HUES48 (cell line): Measurements from ENCODE around the gene ZNF219.

Source experiments
- H3K27ac ChIP-seq: one replicate; pipeline ENCODE4 v1.7.0; 2013; ENCODE audit warnings: low read depth, low read length, inconsistent platforms
- H3K27me3 ChIP-seq: 2 replicates; pipeline ENCODE4 v1.6.1; 2013; ENCODE audit warnings: mild to moderate bottlenecking, low read length; ENCODE audit not compliant: control insufficient read depth, insufficient read depth
- H3K36me3 ChIP-seq: 2 replicates; pipeline ENCODE4 v1.6.1; 2013; ENCODE audit warnings: low read length; ENCODE audit not compliant: control insufficient read depth, insufficient read depth
- H3K4me1 ChIP-seq: 2 replicates; pipeline ENCODE4 v1.6.1; 2013; ENCODE audit warnings: mild to moderate bottlenecking, low read length; ENCODE audit not compliant: control insufficient read depth, insufficient read depth
- H3K4me3 ChIP-seq: 2 replicates; pipeline ENCODE4 v1.5.1; 2013; ENCODE audit warnings: mild to moderate bottlenecking, low read depth, low read length
- H3K9ac ChIP-seq: 2 replicates; pipeline ENCODE4 v1.6.1; 2013; ENCODE audit warnings: mild to moderate bottlenecking, low read depth, low read length, moderate library complexity
- H3K9me3 ChIP-seq: 2 replicates; pipeline ENCODE4 v1.6.1; 2013; ENCODE audit warnings: low read length; ENCODE audit not compliant: control insufficient read depth, insufficient read depth

ZNF219 gene

GRCh38 chr14:21084396-21084795 lies 14.1 kb downstream of the ZNF219 start:
- no peaks in the 10 kb centered on the region for H3K9me3 ChIP-seq
- no peak overlapping the region for H3K4me3 ChIP-seq
- H3K36me3 ChIP-seq = peaks cover 84% of the 10 kb centered on the region
- no peaks in the 10 kb centered on the region for H3K27me3 ChIP-seq
- H3K4me1 ChIP-seq = no peaks in the 10 kb centered on the region
- H3K9ac ChIP-seq = no peak overlapping the region
- H3K27ac ChIP-seq = no peak overlapping the region

- Histone ChIP-seq H3K27ac (no peak overlapping the region), H3K4me3 (no peak overlapping the region), H3K36me3 (peaks cover 84% of the 10 kb centered on the region), H3K9me3 (no peaks in the 10 kb centered on the region), H3K9ac (no peak overlapping the region), H3K4me1 (no peaks in the 10 kb centered on the region), H3K27me3 (no peaks in the 10 kb centered on the region)
Measured at GRCh38 chr14:21083565-21084325, 14.7 kb downstream of the ZNF219 start.

GRCh38 chr14:21081521-21082142 lies 16.8 kb downstream of the ZNF219 start:
- H3K4me1 ChIP-seq = no peaks in the 10 kb centered on the region
- H3K27me3 ChIP-seq = no peaks in the 10 kb centered on the region
- peaks cover 91% of the 10 kb centered on the region for H3K36me3 ChIP-seq
- H3K9ac ChIP-seq = no peak overlapping the region
- no peaks in the 10 kb centered on the region for H3K9me3 ChIP-seq
- no peak overlapping the region for H3K27ac ChIP-seq
- H3K4me3 ChIP-seq = no peak overlapping the region

DNA sequence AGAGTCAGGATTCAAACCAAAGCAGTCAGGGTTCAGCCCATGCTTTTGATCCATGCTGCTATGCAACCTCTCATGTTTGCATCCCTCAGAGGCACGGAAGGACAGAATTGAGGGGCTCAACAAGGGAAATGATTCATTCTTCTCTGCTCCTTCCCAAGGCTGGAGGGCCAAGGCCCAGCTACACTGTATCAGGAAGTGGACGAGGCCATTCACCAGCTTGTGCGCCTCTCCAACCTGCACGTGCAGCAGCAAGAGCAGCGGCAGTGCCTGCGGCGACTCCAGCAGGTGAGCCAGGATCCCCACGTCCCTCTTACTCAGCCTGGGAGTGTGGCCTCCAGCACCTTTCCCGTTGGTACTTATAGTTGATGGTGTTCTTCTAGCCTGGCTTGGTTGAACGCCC lies 19.7 kb downstream of the ZNF219 start:
- Histone ChIP-seq H3K9me3 (no peaks in the 10 kb centered on the region), H3K4me1 (no peaks in the 10 kb centered on the region), H3K9ac (no peak overlapping the region), H3K4me3 (no peak overlapping the region), H3K27ac (no peak overlapping the region), H3K27me3 (no peaks in the 10 kb centered on the region), H3K36me3 (peaks cover 91% of the 10 kb centered on the region)

- Histone ChIP-seq H3K4me3 (no peak overlapping the region), H3K9me3 (no peaks in the 10 kb centered on the region), H3K36me3 (peaks cover 95% of the 10 kb centered on the region), H3K9ac (no peak overlapping the region), H3K27ac (no peak overlapping the region), H3K4me1 (no peaks in the 10 kb centered on the region), H3K27me3 (no peaks in the 10 kb centered on the region)
Measured at GRCh38 chr14:21078287-21078686, 20.2 kb downstream of the ZNF219 start.

DNA sequence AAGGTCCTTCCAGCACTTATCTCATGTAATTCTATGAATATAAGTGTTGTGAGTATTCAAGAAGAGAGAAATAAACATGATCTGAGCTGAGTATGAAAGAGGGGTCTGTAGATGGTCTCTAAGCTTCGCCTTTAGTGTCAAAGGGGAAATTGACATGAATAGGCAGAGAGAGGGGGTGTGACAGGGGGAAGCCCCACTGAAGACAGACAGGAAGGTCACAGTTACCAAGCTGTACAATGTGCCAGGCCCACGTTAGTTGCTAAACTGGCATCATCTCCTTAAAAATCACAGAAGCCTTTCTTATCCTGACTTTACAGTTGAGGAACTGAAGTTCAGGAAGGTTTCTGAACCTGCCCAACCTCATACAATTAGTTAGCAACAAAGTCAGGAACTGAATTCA lies 20.8 kb downstream of the ZNF219 start:
- no peak overlapping the region for H3K9ac ChIP-seq
- H3K4me1 ChIP-seq = peaks cover under 1% of the 10 kb centered on the region; the same call in 1 of the 2 replicates
- H3K4me3 ChIP-seq = no peak overlapping the region
- H3K27me3 ChIP-seq = no peaks in the 10 kb centered on the region
- peaks cover 97% of the 10 kb centered on the region for H3K36me3 ChIP-seq
- no peaks in the 10 kb centered on the region for H3K9me3 ChIP-seq
- no peak overlapping the region for H3K27ac ChIP-seq

DNA sequence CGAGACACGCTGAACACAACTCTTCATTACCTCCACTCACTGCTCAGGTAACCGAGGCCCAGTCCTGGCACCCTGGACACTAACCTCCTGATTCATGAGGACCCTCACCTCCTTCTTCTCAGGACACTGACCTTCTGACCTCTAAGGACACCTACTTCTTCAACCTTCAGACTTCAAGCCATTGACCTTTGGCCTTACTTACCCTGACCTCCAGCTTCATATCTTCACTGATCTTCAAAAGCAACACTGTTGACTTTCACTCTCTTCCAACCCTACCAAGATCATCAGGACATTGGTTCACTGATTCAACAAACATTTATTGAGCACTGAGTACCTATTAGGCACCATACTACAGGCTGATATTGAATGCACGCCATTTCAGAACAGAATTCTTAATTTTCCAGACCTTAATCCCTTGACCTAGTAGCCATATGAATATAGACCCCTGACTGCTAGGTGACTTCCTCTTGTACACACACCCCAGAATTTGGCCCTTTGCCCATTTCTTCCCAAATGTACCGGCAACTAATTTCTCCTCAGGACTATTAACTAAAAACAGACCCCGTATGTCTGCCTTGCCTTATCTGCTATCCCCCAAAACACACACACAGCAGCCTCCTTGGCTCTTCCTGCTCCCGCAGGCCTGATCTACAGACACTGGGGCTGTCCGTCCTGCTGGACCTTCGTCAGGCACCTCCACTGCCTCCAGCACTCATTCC lies 22.6 kb downstream of the ZNF219 start:
- Histone ChIP-seq H3K9ac (no peak overlapping the region), H3K9me3 (no peaks in the 10 kb centered on the region), H3K36me3 (peaks cover 81% of the 10 kb centered on the region), H3K27me3 (no peaks in the 10 kb centered on the region), H3K4me3 (no peak overlapping the region), H3K27ac (no peak overlapping the region), H3K4me1 (peaks cover 10% of the 10 kb centered on the region)

- peaks cover 10% of the 10 kb centered on the region for H3K4me1 ChIP-seq
- H3K4me3 ChIP-seq = no peak overlapping the region
- no peak overlapping the region for H3K27ac ChIP-seq
- H3K9ac ChIP-seq = no peak overlapping the region
- H3K36me3 ChIP-seq = peaks cover 70% of the 10 kb centered on the region
- H3K9me3 ChIP-seq = no peaks in the 10 kb centered on the region
- no peaks in the 10 kb centered on the region for H3K27me3 ChIP-seq
Measured at GRCh38 chr14:21074398-21075272, 23.8 kb downstream of the ZNF219 start.

DNA sequence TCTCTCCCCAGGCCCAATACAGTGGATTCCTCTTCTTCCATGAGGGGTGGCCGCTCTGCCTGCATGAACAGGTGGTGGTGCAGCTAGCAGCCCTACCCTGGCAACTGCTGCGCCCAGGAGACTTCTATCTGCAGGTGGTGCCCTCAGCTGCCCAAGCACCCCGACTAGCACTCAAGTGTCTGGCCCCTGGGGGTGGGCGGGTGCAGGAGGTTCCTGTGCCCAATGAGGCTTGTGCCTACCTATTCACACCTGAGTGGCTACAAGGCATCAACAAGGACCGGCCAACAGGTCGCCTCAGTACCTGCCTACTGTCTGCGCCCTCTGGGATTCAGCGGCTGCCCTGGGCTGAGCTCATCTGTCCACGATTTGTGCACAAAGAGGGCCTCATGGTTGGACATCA lies 24.5 kb downstream of the ZNF219 start:
- 0 out of 2 replicates have a peak, but pooled peaks cover under 1% of the 10 kb centered on the region for H3K27me3 ChIP-seq
- no peak overlapping the region for H3K9ac ChIP-seq
- H3K9me3 ChIP-seq = no peaks in the 10 kb centered on the region
- peaks cover 63% of the 10 kb centered on the region for H3K36me3 ChIP-seq
- H3K27ac ChIP-seq = no peak overlapping the region
- H3K4me1 ChIP-seq = peaks cover 10% of the 10 kb centered on the region
- H3K4me3 ChIP-seq = no peak overlapping the region

DNA sequence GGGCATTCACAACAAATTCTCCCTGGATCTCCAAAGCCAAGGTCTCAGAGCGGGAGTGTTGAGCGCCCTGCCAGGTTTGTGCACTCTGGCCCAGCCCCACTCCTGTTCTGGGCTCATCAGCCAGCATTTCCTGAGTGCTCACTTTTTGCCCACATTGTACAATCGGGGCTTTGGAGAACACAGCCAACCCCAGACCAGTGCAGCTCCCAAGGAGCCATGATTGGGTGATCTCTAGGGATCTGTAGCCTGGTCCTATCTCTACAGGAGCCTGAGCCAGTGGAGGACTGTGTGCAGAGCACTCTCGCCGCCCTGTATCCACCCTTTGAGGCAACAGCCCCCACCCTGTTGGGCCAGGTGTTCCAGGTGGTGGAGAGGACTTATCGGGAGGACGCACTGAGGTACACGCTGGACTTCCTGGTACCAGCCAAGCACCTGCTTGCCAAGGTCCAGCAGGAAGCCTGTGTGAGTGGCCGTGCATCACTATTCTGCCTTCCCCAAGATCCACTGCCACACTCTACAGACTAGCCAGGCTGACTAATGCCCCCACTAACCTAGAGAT lies 25.6 kb downstream of the ZNF219 start:
- no peak overlapping the region for H3K9ac ChIP-seq
- no peak overlapping the region for H3K27ac ChIP-seq
- peaks cover 9% of the 10 kb centered on the region; the same call in 1 of the 2 replicates for H3K27me3 ChIP-seq

More for the DNA sequence above, 25.6 kb downstream of the ZNF219 start:
- Histone ChIP-seq H3K9me3 (no peaks in the 10 kb centered on the region), H3K4me1 (peaks cover 12% of the 10 kb centered on the region), H3K4me3 (no peak overlapping the region), H3K36me3 (peaks cover 52% of the 10 kb centered on the region)
